ENCODE measurements around the gene C2CD4C. TPM values are rescaled to one million over a fixed set of nuclear protein-coding genes. Genes with fewer than 3 reads are reported as not detected.

The C2CD4C gene
- polyA plus RNA-seq, 1 donor (not counting 4 experiments of a cell fraction or from before 2014, with no cell fraction given): 1.6 TPM

GRCh38 chr19:391207-391557 lies 17.8 kb downstream of the C2CD4C start:
- Histone ChIP-seq H3K79me2 (ENCODE audit: control insufficient read depth, insufficient read depth, low read length) (no peaks in the 10 kb centered on the region), H3K4me3 (ENCODE audit: control insufficient read depth in 2 of 3, extremely low read depth in 1 of 3, insufficient read depth in 2 of 3, low read depth in 1 of 3, low read length in 3 of 3) (no peak overlapping the region), H3K4me1 (ENCODE audit: control insufficient read depth, extremely low read depth, insufficient read depth, low read length) (peaks cover 5% of the 10 kb centered on the region), H3K4me2 (ENCODE audit: control insufficient read depth, extremely low read depth, insufficient read depth, low read depth, low read length) (no peak overlapping the region), H3K27ac (ENCODE audit: control insufficient read depth, insufficient read depth, low read length) (no peak overlapping the region), H3K36me3 (ENCODE audit: control insufficient read depth in 2 of 2, extremely low read depth in 1 of 2, insufficient read depth in 2 of 2, low read length in 2 of 2) (no peaks in the 10 kb centered on the region), H2AFZ (ENCODE audit: control insufficient read depth, low read length) (no peak overlapping the region), H3K9me1 (ENCODE audit: control insufficient read depth, extremely low read depth, insufficient read depth, low read length) (no peaks in the 10 kb centered on the region), H3K27me3 (ENCODE audit: control insufficient read depth, extremely low read depth, insufficient read depth, low read length) (no peaks in the 10 kb centered on the region), H3K9ac (ENCODE audit: control insufficient read depth, extremely low read depth, insufficient read depth, low read length) (no peak overlapping the region), H3K9me3 (ENCODE audit: control insufficient read depth, low read depth, low read length) (peaks cover 10% of the 10 kb centered on the region), H4K20me1 (ENCODE audit: control insufficient read depth, extremely low read depth, insufficient read depth, low read length) (no peaks in the 10 kb centered on the region)
- FAIRE-seq (no peak), DNase-seq (ENCODE audit: low read depth, low spot score) (no peak)
- dilution Hi-C loops (cut with MboI; ENCODE audit: extremely low pct_ligation_motif_present, low sequenced_read_pairs): no loop called here
- no peak for TF ChIP-seq EZH2 (IDR thresholded peaks at IDR 0.05; ENCODE audit: low read length)

DNA sequence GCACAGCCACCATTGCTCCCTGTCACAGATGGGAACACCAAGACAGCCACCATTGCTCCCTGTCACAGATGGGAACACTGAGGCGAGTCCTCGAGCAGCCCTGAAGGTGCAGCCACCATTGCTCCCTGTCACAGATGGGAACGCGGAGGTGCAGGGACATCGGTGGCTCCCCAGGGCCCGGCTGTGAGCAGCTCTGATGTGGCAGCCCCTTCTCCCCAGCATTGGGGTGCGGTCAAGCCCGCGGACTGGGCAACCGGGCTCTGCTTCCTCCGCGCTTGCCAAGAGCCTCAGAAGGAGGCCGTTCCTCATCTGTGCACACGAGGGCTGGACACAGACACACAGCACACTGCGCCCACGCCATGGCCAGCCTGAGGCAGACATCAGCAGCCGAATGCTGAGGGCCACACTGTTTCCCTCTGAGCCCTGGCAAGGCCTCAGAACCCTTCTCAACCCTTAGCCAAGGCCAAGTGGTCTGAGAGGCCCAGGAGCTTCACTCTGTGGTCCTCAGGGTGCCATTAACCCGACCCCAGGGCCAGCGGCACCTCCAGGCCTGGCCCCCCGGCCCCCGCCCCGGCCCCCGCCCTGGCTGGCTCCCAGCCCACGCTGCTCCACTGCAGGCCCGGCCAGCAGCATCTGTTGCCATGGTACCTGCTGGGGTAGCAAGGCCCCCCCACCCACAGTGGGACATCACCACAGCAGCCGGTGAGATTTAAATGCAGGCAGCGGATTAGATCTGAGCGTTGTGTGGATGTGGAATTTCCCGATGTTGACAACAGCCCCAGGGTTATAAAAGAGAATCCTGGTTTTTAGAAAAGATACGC lies 18.4 kb downstream of the C2CD4C start:
- dilution Hi-C loops (cut with MboI; ENCODE audit: extremely low pct_ligation_motif_present, low sequenced_read_pairs): no loop called here
- FAIRE-seq: no peak
- DNase-seq (ENCODE audit: low read depth, low spot score): no peak
- Histone ChIP-seq H3K4me2 (ENCODE audit: control insufficient read depth, extremely low read depth, insufficient read depth, low read depth, low read length) (no peak overlapping the region), H3K9ac (ENCODE audit: control insufficient read depth, extremely low read depth, insufficient read depth, low read length) (no peak overlapping the region), H3K4me1 (ENCODE audit: control insufficient read depth, extremely low read depth, insufficient read depth, low read length) (peaks cover 6% of the 10 kb centered on the region), H3K4me3 (ENCODE audit: control insufficient read depth in 2 of 3, extremely low read depth in 1 of 3, insufficient read depth in 2 of 3, low read depth in 1 of 3, low read length in 3 of 3) (no peak overlapping the region), H3K27me3 (ENCODE audit: control insufficient read depth, extremely low read depth, insufficient read depth, low read length) (no peaks in the 10 kb centered on the region), H3K9me1 (ENCODE audit: control insufficient read depth, extremely low read depth, insufficient read depth, low read length) (no peaks in the 10 kb centered on the region), H3K9me3 (ENCODE audit: control insufficient read depth, low read depth, low read length) (peaks cover 8% of the 10 kb centered on the region), H3K79me2 (ENCODE audit: control insufficient read depth, insufficient read depth, low read length) (no peaks in the 10 kb centered on the region), H4K20me1 (ENCODE audit: control insufficient read depth, extremely low read depth, insufficient read depth, low read length) (no peaks in the 10 kb centered on the region), H3K36me3 (ENCODE audit: control insufficient read depth in 2 of 2, extremely low read depth in 1 of 2, insufficient read depth in 2 of 2, low read length in 2 of 2) (no peaks in the 10 kb centered on the region), H2AFZ (ENCODE audit: control insufficient read depth, low read length) (no peak overlapping the region), H3K27ac (ENCODE audit: control insufficient read depth, insufficient read depth, low read length) (no peak overlapping the region)
- TF ChIP-seq EZH2 (IDR thresholded peaks at IDR 0.05; ENCODE audit: low read length): no peak
- TF ChIP-seq CTCF (optimal IDR thresholded peaks at IDR 0.05 in 1 of 3, IDR thresholded peaks at IDR 0.05 in 1 of 3, conservative IDR thresholded peaks at IDR 0.05 in 1 of 3; ENCODE audit: extremely low read depth in 1 of 3, insufficient read depth in 2 of 3, low read length in 3 of 3): no peak

- H2AFZ ChIP-seq (ENCODE audit: control insufficient read depth, low read length): no peak overlapping the region
- no peaks in the 10 kb centered on the region for H3K27me3 ChIP-seq (ENCODE audit: control insufficient read depth, extremely low read depth, insufficient read depth, low read length)
- H3K4me2 ChIP-seq (ENCODE audit: control insufficient read depth, extremely low read depth, insufficient read depth, low read depth, low read length): no peak overlapping the region
- TF ChIP-seq CTCF (optimal IDR thresholded peaks at IDR 0.05 in 1 of 3, IDR thresholded peaks at IDR 0.05 in 1 of 3, conservative IDR thresholded peaks at IDR 0.05 in 1 of 3; ENCODE audit: extremely low read depth in 1 of 3, insufficient read depth in 2 of 3, low read length in 3 of 3): no peak
- TF ChIP-seq EZH2 (IDR thresholded peaks at IDR 0.05; ENCODE audit: low read length): no peak
- no peak overlapping the region for H3K9ac ChIP-seq (ENCODE audit: control insufficient read depth, extremely low read depth, insufficient read depth, low read length)
- FAIRE-seq (no peak), DNase-seq (ENCODE audit: low read depth, low spot score) (no peak)
- no peak overlapping the region for H3K4me3 ChIP-seq (ENCODE audit: control insufficient read depth in 2 of 3, extremely low read depth in 1 of 3, insufficient read depth in 2 of 3, low read depth in 1 of 3, low read length in 3 of 3)
- H3K27ac ChIP-seq (ENCODE audit: control insufficient read depth, insufficient read depth, low read length): no peak overlapping the region
- dilution Hi-C loops (cut with MboI; ENCODE audit: extremely low pct_ligation_motif_present, low sequenced_read_pairs): no loop called here
- no peaks in the 10 kb centered on the region for H4K20me1 ChIP-seq (ENCODE audit: control insufficient read depth, extremely low read depth, insufficient read depth, low read length)
- no peaks in the 10 kb centered on the region for H3K9me1 ChIP-seq (ENCODE audit: control insufficient read depth, extremely low read depth, insufficient read depth, low read length)
- H3K36me3 ChIP-seq (ENCODE audit: control insufficient read depth in 2 of 2, extremely low read depth in 1 of 2, insufficient read depth in 2 of 2, low read length in 2 of 2): no peaks in the 10 kb centered on the region
- H3K9me3 ChIP-seq (ENCODE audit: control insufficient read depth, low read depth, low read length): peaks cover 5% of the 10 kb centered on the region
- no peaks in the 10 kb centered on the region for H3K79me2 ChIP-seq (ENCODE audit: control insufficient read depth, insufficient read depth, low read length)
- H3K4me1 ChIP-seq (ENCODE audit: control insufficient read depth, extremely low read depth, insufficient read depth, low read length): peaks cover 6% of the 10 kb centered on the region
These were observed 19.0 kb downstream of the C2CD4C start for GRCh38 chr19:389935-390289.

Measured in keratinocyte (primary cell).